Smooth muscle cell (in vitro differentiated cells): ENCODE data around the gene GABRR2. TPM values are rescaled to one million over a fixed set of nuclear protein-coding genes. Genes with fewer than 3 reads are reported as not detected.

Experiments used
- DNase-seq: peaks from one replicate; lab custom pipeline; 2025; ENCODE audit not compliant: unreplicated experiment; lab: John Stamatoyannopoulos, UW
- H2AFZ ChIP-seq: fragments of 200-600 bp; sonication (generic); 2 replicates; pipeline ENCODE4 v1.6.0; 2016; ENCODE audit warnings: antibody characterized with exemption, low read depth, mild to moderate bottlenecking
- H3F3A ChIP-seq: fragments of 200-600 bp; sonication (generic); 2 replicates; pipeline ENCODE4 v1.6.0; 2017; ENCODE audit warnings: antibody characterized with exemption, low read depth
- H3K27ac ChIP-seq: fragments of 200-600 bp; sonication (generic); 2 replicates; pipeline ENCODE4 v1.5.1; 2016; ENCODE audit warnings: low read depth, mild to moderate bottlenecking
- H3K27me3 ChIP-seq: fragments of 200-600 bp; sonication (generic); 2 replicates; pipeline ENCODE4 v1.6.1; 2016; ENCODE audit warnings: low read depth, mild to moderate bottlenecking
- H3K36me3 ChIP-seq: fragments of 200-600 bp; sonication (generic); 2 replicates; pipeline ENCODE4 v1.5.1; 2016; ENCODE audit warnings: low read depth
- H3K4me1 ChIP-seq: fragments of 200-600 bp; sonication (generic); 2 replicates; pipeline ENCODE4 v1.5.1; 2016; ENCODE audit warnings: low read depth
- H3K4me2 ChIP-seq: fragments of 200-600 bp; sonication (generic); 2 replicates; pipeline ENCODE4 v1.6.0; 2016; ENCODE audit warnings: mild to moderate bottlenecking
- H3K4me3 ChIP-seq: fragments of 200-600 bp; sonication (generic); 2 replicates; pipeline ENCODE4 v1.5.1; 2016; ENCODE audit warnings: mild to moderate bottlenecking
- H3K79me2 ChIP-seq: fragments of 200-600 bp; sonication (generic); 2 replicates; pipeline ENCODE4 v1.6.0; 2016; ENCODE audit warnings: low read depth, mild to moderate bottlenecking
- H3K9ac ChIP-seq: fragments of 200-600 bp; sonication (generic); 2 replicates; pipeline ENCODE4 v1.6.0; 2016; ENCODE audit warnings: low read depth
- H3K9me3 ChIP-seq: fragments of 200-600 bp; sonication (generic); replicated peaks from 2 replicates; pipeline ENCODE4 v1.5.1; 2016; ENCODE audit warnings: low read depth
- H4K20me1 ChIP-seq: fragments of 200-600 bp; sonication (generic); 2 replicates; pipeline ENCODE4 v1.6.0; 2016; ENCODE audit warnings: low read depth
- WGBS: methylation state at CpG from one replicate; pipeline ENCODE4 v1.1.7; 2016; ENCODE audit warnings: low lambda C conversion rate; 5-methylcytosine and 5-hydroxymethylcytosine counted together
- polyA plus RNA-seq: library from polyadenylated mRNA; unstranded; fragments of >200 nt; fragmentation: Nextera tagmentation; extraction: Ambion mirVana; gene quantifications from 2 replicates; pipeline ENCODE4 v1.2.1, GENCODE V29; 2016
- total RNA-seq: library from RNA; depleted of rRNA; stranded (reverse); fragments of >200 nt; gene quantifications from 2 replicates; pipeline ENCODE4 v1.2.3, GENCODE V29; 2014
- TF ChIP-seq, protein P1 (sequence below): fragments of 200-600 bp; sonication (generic); IDR thresholded peaks from 2 replicates; pipeline ENCODE4 v1.5.1; 2017; ENCODE audit warnings: borderline replicate concordance, mild to moderate bottlenecking, antibody characterized with exemption; ENCODE audit not compliant: insufficient read depth, poor library complexity, severe bottlenecking

The GABRR2 gene
- total and polyA plus RNA-seq, 2 experiments from 2014 or later = 0.24 to 3.2 TPM

- H3K79me2 ChIP-seq = no peaks in the 10 kb centered on the region
- TF ChIP-seq, protein P1, sequence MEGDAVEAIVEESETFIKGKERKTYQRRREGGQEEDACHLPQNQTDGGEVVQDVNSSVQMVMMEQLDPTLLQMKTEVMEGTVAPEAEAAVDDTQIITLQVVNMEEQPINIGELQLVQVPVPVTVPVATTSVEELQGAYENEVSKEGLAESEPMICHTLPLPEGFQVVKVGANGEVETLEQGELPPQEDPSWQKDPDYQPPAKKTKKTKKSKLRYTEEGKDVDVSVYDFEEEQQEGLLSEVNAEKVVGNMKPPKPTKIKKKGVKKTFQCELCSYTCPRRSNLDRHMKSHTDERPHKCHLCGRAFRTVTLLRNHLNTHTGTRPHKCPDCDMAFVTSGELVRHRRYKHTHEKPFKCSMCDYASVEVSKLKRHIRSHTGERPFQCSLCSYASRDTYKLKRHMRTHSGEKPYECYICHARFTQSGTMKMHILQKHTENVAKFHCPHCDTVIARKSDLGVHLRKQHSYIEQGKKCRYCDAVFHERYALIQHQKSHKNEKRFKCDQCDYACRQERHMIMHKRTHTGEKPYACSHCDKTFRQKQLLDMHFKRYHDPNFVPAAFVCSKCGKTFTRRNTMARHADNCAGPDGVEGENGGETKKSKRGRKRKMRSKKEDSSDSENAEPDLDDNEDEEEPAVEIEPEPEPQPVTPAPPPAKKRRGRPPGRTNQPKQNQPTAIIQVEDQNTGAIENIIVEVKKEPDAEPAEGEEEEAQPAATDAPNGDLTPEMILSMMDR = no peak
- H3F3A ChIP-seq = no peaks in the 10 kb centered on the region
- H3K9ac ChIP-seq = no peak overlapping the region
- 11% methylated on average over 1 of the region's 1 CpG for WGBS
- H3K9me3 ChIP-seq = no peaks in the 10 kb centered on the region
- H3K4me3 ChIP-seq = no peak overlapping the region
- H3K27ac ChIP-seq = peak overlapping the region; percentile 67
- H3K4me1 ChIP-seq = peaks cover 5% of the 10 kb centered on the region
- H3K27me3 ChIP-seq = no peaks in the 10 kb centered on the region
- no peak overlapping the region for H3K4me2 ChIP-seq
- no peaks in the 10 kb centered on the region for H3K36me3 ChIP-seq
- DNase-seq = no peak
- H2AFZ ChIP-seq = no peak overlapping the region
- no peaks in the 10 kb centered on the region for H4K20me1 ChIP-seq
These were observed 44.5 kb upstream of the GABRR2 start for GRCh38 chr6:89359561-89359960.

DNA sequence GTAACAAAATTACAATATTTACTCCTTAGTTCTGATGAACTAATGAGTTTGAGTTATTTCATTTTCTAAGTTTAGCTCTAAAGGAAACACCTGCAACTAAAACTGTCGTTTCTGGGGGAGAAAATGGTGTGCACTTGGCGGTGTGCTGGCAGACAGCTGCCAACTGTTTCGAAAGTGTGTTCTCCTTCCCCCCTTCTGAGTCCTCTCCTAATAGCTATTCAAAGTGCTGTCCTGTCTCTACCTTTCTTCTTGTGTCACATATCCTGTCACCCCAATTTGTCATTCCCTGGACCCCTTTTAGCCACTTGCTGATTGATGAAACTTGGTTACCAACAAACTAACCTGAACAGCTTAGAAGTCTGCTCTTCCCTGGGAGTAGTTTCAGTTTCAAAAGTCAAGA lies 42.3 kb upstream of the GABRR2 start:
- Histone ChIP-seq H2AFZ (no peak overlapping the region), H3K4me3 (no peak overlapping the region), H3K27ac (no peak overlapping the region), H3K9me3 (no peaks in the 10 kb centered on the region), H3K4me2 (no peak overlapping the region), H3K27me3 (no peaks in the 10 kb centered on the region), H3K79me2 (peaks cover 1% of the 10 kb centered on the region), H3K9ac (no peak overlapping the region), H3F3A (no peaks in the 10 kb centered on the region), H3K4me1 (peaks cover 17% of the 10 kb centered on the region), H4K20me1 (no peaks in the 10 kb centered on the region), H3K36me3 (no peaks in the 10 kb centered on the region)
- 94% methylated on average over 3 of the region's 3 CpGs for WGBS
- TF ChIP-seq, protein P1 = no peak
- DNase-seq = no peak

GRCh38 chr6:89356642-89357170 lies 41.6 kb upstream of the GABRR2 start:
- no peak for DNase-seq
- H3K27me3 ChIP-seq = no peaks in the 10 kb centered on the region
- no peaks in the 10 kb centered on the region for H3K9me3 ChIP-seq
- no peak overlapping the region for H3K9ac ChIP-seq
- H3K4me2 ChIP-seq = no peak overlapping the region
- H2AFZ ChIP-seq = no peak overlapping the region
- no peak overlapping the region for H3K4me3 ChIP-seq
- H4K20me1 ChIP-seq = peaks cover 4% of the 10 kb centered on the region
- peaks cover 8% of the 10 kb centered on the region for H3K79me2 ChIP-seq
- WGBS = 71% methylated on average over 1 of the region's 1 CpG
- H3F3A ChIP-seq = no peaks in the 10 kb centered on the region
- TF ChIP-seq, protein P1 = no peak
- H3K27ac ChIP-seq = no peak overlapping the region
- peaks cover 17% of the 10 kb centered on the region for H3K4me1 ChIP-seq
- H3K36me3 ChIP-seq = no peaks in the 10 kb centered on the region

- Histone ChIP-seq H3K27ac (no peak overlapping the region), H3F3A (no peaks in the 10 kb centered on the region), H3K4me3 (no peak overlapping the region), H3K4me2 (no peak overlapping the region), H3K4me1 (peaks cover 19% of the 10 kb centered on the region), H3K9ac (no peak overlapping the region), H2AFZ (no peak overlapping the region), H3K36me3 (no peaks in the 10 kb centered on the region), H3K27me3 (no peaks in the 10 kb centered on the region), H3K9me3 (no peaks in the 10 kb centered on the region), H4K20me1 (peaks cover 15% of the 10 kb centered on the region), H3K79me2 (peaks cover 19% of the 10 kb centered on the region)
- 96% methylated on average over 2 of the region's 2 CpGs for WGBS
- TF ChIP-seq, protein P1 = no peak
- DNase-seq = no peak
These were observed 40.6 kb upstream of the GABRR2 start for GRCh38 chr6:89355511-89356194.
